GM19397 (cell line): ENCODE measurements around the gene CNGA4.
"Not testable (repeated sequence)": the region's sequence is repeated elsewhere in the genome, so short reads cannot be mapped to it uniquely, and the experiment has no call there.

ENCODE experiments used
- ATAC-seq: cut with Tn5 transposase; IDR thresholded peaks from one replicate; pipeline ENCODE4 v1.9.1; 2021; ENCODE audit warnings: mild to moderate bottlenecking, moderate library complexity; ENCODE audit not compliant: unreplicated experiment

The CNGA4 gene

DNA sequence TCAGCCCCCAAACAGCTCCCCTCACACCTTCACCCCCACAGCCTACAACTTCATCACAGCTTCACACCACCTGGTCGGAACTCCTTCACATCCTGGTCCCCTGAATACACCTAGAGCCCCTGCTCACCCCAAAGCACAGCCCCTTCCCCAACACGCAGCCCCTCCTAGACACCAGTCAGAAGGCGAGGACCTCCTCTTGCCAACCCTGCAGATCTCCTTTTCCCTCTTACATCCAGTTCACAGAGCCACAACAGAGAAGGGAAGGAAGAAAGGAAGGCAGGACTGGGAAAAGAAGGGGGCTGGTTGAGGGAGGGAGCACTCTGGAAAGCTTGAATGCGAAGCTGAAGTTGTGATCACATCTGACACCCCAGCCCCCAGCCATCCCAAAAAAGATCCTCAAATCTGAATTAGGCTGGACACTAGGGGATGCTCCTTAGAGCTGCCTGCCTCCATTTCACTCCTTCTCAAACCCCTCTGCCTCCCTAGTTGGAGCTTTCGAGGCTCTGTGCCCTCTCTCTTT lies 21.4 kb downstream of the CNGA4 start:
- ATAC-seq: no peak

DNA sequence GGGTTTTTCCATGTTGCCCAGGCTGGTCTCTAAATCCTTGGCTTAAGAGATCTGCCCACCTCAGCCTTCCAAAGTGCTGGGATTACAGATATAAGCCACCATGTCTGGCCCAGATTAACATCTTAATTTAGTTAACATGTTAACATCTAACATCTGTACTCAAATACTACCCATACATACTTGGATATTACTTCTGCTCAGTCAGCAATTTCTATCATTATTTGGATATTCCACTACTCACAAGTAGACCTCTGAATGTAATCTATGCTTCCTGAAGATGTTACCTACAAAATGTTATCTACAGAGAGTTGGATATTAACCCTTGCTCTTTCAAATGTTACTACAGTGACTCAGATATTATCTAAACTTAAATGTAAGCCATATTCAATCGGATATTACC lies 24.8 kb downstream of the CNGA4 start:
- ATAC-seq: no peak

DNA sequence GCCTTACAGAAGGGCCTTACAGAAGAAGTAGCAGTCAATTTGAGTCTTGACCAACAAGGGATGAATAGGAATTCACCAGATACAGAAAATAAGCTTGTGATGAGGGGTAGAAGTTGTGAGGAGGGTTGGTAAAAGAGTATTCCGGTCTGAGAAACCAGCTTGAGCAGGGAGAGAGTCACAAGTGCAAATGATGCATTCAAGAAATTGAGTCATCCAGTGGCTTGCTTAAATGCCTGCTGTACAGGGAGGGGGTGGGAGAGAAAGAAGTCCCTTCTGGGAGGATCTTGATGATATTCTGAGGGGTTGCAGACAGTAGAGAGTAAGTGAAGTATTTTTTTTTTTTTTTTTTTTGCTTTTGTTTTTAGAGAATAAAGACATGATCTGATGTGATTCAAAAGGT lies 29.9 kb downstream of the CNGA4 start:
- ATAC-seq: no peak

DNA sequence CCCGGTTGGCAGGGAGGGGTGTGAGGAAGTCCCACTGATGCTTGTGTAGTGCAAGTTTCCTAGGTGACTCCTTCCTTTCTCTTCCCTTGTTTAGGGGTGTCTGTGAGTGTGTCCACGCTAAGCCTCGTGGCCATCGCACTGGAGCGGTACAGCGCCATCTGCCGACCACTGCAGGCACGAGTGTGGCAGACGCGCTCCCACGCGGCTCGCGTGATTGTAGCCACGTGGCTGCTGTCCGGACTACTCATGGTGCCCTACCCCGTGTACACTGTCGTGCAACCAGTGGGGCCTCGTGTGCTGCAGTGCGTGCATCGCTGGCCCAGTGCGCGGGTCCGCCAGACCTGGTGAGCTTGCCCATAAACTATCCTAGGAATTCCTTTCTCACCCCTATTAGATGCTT lies 31.1 kb downstream of the CNGA4 start:
- ATAC-seq: no peak

DNA sequence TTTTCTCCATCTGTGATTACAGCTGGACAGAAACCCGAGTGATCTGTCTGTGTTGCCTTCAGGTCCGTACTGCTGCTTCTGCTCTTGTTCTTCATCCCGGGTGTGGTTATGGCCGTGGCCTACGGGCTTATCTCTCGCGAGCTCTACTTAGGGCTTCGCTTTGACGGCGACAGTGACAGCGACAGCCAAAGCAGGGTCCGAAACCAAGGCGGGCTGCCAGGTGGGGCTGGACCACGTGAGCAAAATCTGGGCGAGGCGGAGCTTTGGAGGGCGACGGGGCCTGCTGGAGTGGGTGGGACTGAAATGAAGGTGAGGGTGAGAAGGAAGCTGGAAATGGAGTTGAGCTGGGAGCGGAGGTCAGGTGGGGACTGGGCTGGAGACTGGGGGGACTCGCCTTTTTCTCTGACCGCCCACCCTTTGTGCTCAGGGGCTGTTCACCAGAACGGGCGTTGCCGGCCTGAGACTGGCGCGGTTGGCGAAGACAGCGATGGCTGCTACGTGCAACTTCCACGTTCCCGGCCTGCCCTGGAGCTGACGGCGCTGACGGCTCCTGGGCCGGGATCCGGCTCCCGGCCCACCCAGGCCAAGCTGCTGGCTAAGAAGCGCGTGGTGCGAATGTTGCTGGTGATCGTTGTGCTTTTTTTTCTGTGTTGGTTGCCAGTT lies 31.8 kb downstream of the CNGA4 start:
- no peak for ATAC-seq

DNA sequence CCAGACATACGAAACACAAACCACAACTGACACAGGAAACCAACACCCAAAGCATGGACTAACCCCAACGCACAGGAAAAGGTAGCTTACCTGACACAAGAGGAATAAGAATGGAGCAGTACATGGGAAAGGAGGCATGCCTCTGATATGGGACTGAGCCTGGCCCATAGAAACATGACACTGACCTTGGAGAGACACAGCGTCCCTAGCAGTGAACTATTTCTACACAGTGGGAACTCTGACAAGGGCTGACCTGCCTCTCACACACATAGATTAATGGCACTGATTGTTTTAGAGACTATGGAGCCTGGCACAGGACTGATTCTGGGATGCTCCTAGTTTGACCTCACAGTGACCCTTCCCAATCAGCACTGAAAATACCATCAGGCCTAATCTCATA lies 32.7 kb downstream of the CNGA4 start:
- ATAC-seq: no peak

DNA sequence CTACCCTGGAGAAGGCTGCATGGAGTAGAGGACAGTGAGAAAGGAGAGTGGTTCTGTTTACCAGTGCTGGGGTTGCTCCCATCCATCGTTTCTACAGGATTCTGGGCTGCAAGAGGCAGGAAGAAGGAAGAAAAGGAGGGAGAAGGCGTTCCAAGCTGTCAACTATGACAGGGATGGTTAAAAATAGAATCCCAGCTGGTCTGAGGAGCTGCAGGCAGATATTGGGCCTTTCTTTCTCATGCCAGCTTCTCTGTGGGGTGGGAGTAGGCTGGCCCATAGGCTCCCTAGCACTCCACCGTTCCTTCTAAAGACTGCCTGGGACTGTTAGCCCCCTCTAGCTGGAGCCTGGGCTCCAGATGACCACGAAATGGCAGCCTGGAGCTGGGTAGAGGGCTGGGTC lies 34.3 kb downstream of the CNGA4 start:
- ATAC-seq: no peak

DNA sequence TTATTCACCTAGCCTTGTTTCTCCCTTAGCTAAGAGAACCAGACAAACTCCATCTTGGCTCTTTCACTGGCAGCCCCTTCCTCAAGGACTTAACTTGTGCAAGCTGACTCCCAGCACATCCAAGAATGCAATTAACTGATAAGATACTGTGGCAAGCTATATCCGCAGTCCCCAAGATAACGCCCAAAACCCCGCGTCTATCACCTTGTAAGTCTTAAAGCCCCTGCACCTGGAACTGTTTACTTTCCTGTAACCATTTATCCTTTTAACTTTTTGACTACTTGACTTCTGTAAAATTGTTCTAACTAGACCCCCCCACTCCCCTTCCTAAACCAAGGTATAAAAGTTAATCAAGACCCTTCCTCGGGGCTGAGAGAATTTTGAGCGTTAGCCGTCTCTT lies 41.9 kb downstream of the CNGA4 start:
- ATAC-seq: not testable (repeated sequence)

DNA sequence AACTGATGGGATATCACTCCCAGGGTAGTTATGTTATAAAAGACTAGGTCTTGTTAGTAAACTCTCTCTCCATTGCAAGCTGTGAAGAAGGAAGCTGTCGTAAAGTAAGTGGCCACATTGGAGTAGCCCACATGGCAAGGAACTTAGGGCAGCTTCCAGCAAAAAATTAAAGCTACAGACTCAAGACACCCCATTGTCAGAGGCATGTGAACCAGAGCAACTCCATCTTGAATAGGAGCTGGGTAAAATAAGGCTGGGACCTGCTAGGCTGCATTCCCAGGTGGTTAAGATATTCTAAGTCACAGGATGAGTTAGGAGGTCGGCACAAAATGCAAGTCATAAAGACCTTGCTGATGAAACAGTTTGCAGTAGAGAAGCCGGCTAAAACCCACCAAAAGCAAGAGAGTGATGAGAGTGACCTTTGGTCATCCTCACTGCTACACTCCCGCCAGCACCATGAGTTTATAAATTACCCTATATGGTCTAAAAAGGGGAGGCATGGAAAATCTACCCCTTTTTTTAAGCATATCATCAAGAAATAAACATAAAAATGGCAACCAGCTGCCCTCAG lies 44.6 kb downstream of the CNGA4 start:
- ATAC-seq: no peak

DNA sequence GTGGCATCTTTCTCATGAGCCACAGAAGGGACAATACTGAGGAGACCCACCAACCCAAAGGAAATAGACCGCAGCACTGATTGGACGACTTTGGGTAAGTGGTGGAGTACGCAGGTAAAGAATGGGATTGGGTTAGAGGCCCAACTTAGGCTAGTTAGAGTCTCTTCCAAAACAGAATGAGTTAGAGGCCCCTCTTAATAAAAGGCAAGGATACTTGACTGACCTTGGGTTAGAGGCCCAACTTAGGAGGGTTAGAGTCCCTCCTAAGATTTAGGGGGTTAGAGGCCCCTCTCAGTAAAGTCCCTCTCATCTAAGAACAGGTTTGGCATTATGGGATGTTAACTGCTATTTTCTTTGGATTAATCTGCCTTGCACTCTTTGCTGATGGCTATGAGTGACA lies 45.4 kb downstream of the CNGA4 start:
- no peak for ATAC-seq

DNA sequence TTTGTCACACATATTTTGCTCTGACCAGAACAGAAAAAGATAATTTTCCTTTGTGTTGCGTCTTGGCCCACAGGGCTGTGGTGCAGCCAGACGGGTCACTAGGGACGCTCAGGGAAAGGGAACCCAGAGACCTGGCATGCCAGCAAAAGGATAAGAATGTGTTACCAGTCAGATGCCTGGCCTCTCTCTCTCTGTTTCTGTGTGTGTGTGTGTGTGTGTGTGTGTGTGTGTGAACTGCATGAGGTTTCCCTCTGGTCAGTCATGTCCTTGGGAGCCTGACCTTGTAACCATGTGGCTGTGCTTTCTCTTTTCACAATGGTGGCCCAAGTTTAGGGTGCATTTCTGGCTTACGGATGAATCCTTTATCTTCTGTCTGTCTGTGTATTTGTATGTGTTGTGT lies 46.1 kb downstream of the CNGA4 start:
- ATAC-seq: no peak
